K562 (cell line): ENCODE measurements around the gene DHX38. TPM values are rescaled to one million over a fixed set of nuclear protein-coding genes. Genes with fewer than 3 reads are reported as not detected.

Experiments used
- CHD1 ChIP-seq: fragments of 200-600 bp; sonication (generic); IDR thresholded peaks from one replicate; pipeline ENCODE4 v1.6.1; 2012; ENCODE audit warnings: mild to moderate bottlenecking, moderate library complexity, low read length, inconsistent platforms
- CXXC5 ChIP-seq: fragments of 250-450 bp; sonication (Bioruptor Pico); IDR thresholded peaks from 2 replicates; pipeline ENCODE4 v1.8.0; 2022; ENCODE audit warnings: inconsistent platforms, mild to moderate bottlenecking, moderate library complexity
- KHSRP ChIP-seq: fragments of 450-650 bp; IDR thresholded peaks from 2 replicates; pipeline ENCODE4 v1.6.1; 2017
- NFIX ChIP-seq: fragments of 250-450 bp; sonication (Bioruptor Pico); IDR thresholded peaks from 2 replicates; pipeline ENCODE4 v1.4.0; 2020; ENCODE audit warnings: low read depth, mild to moderate bottlenecking, moderate library complexity
- ZNF431 ChIP-seq: sonication (generic); formaldehyde crosslinking; IDR thresholded peaks from 2 replicates; pipeline ENCODE4 v1.8.0; 2022; ENCODE audit warnings: mild to moderate bottlenecking, missing genetic modification reagents
- ZNF436 ChIP-seq: fragments of 250-450, 450-650 bp; sonication (Bioruptor Pico); formaldehyde crosslinking; IDR thresholded peaks from 2 replicates; pipeline ENCODE4 v1.7.0; 2020; ENCODE audit warnings: mild to moderate bottlenecking
- polyA plus RNA-seq, 8 experiments: library from polyadenylated mRNA; depleted of rRNA in 4 of 8; stranded (reverse) in 5 of 8; unstranded in 3 of 8; fragments of >200 nt; fragmentation: Nextera tagmentation in 2 of 8; fragmentation: Illumina TruSeq in 1 of 8; extraction: Ambion mirVana in 2 of 8; extraction: Trizol in 1 of 8; gene quantifications; 2 replicates each; pipeline versions ENCODE4 v1.2.1 to v1.2.3, GENCODE V29; 2011 to 2014; ENCODE audit warnings: inconsistent platforms in 1 of 8, missing spikeins in 1 of 8
- total RNA-seq, 7 experiments: library from RNA; depleted of rRNA in 6 of 7; stranded (reverse); fragments of >200 nt in 6 of 7; fragmentation: Illumina TruSeq in 2 of 7; extraction: Trizol in 2 of 7; gene quantifications; 2 replicates each; pipeline versions ENCODE4 v1.2.1 to v1.2.3, GENCODE V29; 2011 to 2021; ENCODE audit warnings: low replicate concordance in 1 of 7
- TF ChIP-seq, protein P1 (sequence below): fragments of 200-800 bp; sonication (Bioruptor generic); IDR thresholded peaks from 2 replicates; pipeline ENCODE4 v1.6.1; 2017; ENCODE audit warnings: missing genetic modification characterization, missing compliant biosample characterization
- TF ChIP-seq, protein P2 (sequence below): IDR thresholded peaks from 2 replicates; pipeline ENCODE4 v1.6.1; 2012; ENCODE audit warnings: low read depth, low read length, improper control_type of control experiment, borderline replicate concordance
- TF ChIP-seq, protein P3 (sequence below), 2 experiments: fragments of 450-650 bp in 1 of 2; sonication (generic) in 1 of 2; formaldehyde crosslinking in 1 of 2; IDR thresholded peaks in 1 of 2; conservative IDR thresholded peaks in 1 of 2; 2 replicates each; pipeline versions ENCODE4 v1.6.1 to v1.8.1; 2016 to 2023; ENCODE audit warnings: mild to moderate bottlenecking in 2 of 2, moderate library complexity in 2 of 2, inconsistent platforms in 1 of 2, missing genetic modification reagents in 1 of 2
- TF ChIP-seq, protein P4 (sequence below): fragments of 200-600 bp; sonication (generic); IDR thresholded peaks from one replicate; pipeline ENCODE4 v1.6.1; 2012; ENCODE audit warnings: mild to moderate bottlenecking, low read depth, low read length, inconsistent platforms

DHX38 gene
- total and polyA plus RNA-seq, 9 of the 15 experiments (the other 6 are each of a cell fraction or from before 2014, with no cell fraction given) = 2.8 to 76.8 (median 40.8) TPM

DNA sequence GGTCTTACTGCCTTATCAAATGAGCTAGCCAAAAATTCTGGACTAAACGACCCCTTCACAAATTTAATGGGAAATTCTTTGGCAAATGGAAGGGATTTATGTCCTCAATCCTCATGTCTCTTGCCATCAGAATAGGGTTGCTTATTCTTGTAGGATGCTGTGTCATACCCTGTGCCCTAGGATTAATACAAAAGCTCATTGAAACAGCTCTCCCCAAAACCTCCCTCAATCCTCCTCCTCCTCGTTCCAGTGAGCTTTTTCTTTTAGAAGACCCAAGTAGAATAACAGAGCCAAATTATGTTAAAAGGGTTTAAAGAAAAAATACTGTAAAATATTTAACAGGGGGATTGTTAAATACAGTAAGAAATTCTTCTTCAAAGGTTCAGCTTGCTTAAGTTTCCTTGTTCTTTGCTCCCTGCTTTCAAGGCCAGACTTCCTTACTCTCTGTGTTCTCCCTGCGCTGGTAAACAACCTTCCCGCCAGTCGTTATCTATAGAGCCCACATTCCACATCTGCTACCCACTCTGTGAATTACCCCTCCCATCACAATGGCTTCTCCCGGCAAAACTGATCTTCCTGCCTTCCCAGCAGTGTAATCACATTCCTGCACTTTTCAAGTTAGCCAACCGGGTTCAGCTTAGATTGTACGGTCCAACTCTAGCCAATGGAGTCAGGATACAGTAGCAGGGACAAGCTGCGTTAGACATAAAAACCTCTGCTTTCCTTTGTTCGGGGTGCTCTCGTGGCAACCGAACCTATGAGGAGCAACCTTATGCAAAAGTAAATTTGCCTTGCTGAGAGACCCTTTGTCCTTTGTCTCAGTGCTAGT is 20.9 kb upstream of the DHX38 start (continued):
- TF ChIP-seq, protein P1, sequence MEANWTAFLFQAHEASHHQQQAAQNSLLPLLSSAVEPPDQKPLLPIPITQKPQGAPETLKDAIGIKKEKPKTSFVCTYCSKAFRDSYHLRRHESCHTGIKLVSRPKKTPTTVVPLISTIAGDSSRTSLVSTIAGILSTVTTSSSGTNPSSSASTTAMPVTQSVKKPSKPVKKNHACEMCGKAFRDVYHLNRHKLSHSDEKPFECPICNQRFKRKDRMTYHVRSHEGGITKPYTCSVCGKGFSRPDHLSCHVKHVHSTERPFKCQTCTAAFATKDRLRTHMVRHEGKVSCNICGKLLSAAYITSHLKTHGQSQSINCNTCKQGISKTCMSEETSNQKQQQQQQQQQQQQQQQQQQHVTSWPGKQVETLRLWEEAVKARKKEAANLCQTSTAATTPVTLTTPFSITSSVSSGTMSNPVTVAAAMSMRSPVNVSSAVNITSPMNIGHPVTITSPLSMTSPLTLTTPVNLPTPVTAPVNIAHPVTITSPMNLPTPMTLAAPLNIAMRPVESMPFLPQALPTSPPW (CRISPR knock-in tag) = peak; percentile 75
- TF ChIP-seq, protein P2, sequence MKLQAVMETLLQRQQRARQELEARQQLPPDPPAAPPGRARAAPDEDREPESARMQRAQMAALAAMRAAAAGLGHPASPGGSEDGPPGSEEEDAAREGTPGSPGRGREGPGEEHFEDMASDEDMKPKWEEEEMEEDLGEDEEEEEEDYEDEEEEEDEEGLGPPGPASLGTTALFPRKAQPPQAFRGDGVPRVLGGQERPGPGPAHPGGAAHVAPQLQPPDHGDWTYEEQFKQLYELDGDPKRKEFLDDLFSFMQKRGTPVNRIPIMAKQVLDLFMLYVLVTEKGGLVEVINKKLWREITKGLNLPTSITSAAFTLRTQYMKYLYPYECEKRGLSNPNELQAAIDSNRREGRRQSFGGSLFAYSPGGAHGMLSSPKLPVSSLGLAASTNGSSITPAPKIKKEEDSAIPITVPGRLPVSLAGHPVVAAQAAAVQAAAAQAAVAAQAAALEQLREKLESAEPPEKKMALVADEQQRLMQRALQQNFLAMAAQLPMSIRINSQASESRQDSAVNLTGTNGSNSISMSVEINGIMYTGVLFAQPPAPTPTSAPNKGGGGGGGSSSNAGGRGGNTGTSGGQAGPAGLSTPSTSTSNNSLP = 0 out of 2 replicates have a peak, but pooled peaks have one; percentile 17
- TF ChIP-seq KHSRP (no peak), ZNF436 (no peak), NFIX (CRISPR knock-in tag) (no peak), CXXC5 (CRISPR knock-in tag) (peak; percentile 46; the same call in 1 of the 2 replicates), CHD1 (no peak), ZNF431 (CRISPR knock-in tag) (no peak)
- TF ChIP-seq, protein P3, sequence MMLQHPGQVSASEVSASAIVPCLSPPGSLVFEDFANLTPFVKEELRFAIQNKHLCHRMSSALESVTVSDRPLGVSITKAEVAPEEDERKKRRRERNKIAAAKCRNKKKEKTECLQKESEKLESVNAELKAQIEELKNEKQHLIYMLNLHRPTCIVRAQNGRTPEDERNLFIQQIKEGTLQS (IDR thresholded peaks at IDR 0.05) = no peak
- TF ChIP-seq, protein P3 (CRISPR knock-in tag; conservative IDR thresholded peaks at IDR 0.05) = no peak
- TF ChIP-seq, protein P4, sequence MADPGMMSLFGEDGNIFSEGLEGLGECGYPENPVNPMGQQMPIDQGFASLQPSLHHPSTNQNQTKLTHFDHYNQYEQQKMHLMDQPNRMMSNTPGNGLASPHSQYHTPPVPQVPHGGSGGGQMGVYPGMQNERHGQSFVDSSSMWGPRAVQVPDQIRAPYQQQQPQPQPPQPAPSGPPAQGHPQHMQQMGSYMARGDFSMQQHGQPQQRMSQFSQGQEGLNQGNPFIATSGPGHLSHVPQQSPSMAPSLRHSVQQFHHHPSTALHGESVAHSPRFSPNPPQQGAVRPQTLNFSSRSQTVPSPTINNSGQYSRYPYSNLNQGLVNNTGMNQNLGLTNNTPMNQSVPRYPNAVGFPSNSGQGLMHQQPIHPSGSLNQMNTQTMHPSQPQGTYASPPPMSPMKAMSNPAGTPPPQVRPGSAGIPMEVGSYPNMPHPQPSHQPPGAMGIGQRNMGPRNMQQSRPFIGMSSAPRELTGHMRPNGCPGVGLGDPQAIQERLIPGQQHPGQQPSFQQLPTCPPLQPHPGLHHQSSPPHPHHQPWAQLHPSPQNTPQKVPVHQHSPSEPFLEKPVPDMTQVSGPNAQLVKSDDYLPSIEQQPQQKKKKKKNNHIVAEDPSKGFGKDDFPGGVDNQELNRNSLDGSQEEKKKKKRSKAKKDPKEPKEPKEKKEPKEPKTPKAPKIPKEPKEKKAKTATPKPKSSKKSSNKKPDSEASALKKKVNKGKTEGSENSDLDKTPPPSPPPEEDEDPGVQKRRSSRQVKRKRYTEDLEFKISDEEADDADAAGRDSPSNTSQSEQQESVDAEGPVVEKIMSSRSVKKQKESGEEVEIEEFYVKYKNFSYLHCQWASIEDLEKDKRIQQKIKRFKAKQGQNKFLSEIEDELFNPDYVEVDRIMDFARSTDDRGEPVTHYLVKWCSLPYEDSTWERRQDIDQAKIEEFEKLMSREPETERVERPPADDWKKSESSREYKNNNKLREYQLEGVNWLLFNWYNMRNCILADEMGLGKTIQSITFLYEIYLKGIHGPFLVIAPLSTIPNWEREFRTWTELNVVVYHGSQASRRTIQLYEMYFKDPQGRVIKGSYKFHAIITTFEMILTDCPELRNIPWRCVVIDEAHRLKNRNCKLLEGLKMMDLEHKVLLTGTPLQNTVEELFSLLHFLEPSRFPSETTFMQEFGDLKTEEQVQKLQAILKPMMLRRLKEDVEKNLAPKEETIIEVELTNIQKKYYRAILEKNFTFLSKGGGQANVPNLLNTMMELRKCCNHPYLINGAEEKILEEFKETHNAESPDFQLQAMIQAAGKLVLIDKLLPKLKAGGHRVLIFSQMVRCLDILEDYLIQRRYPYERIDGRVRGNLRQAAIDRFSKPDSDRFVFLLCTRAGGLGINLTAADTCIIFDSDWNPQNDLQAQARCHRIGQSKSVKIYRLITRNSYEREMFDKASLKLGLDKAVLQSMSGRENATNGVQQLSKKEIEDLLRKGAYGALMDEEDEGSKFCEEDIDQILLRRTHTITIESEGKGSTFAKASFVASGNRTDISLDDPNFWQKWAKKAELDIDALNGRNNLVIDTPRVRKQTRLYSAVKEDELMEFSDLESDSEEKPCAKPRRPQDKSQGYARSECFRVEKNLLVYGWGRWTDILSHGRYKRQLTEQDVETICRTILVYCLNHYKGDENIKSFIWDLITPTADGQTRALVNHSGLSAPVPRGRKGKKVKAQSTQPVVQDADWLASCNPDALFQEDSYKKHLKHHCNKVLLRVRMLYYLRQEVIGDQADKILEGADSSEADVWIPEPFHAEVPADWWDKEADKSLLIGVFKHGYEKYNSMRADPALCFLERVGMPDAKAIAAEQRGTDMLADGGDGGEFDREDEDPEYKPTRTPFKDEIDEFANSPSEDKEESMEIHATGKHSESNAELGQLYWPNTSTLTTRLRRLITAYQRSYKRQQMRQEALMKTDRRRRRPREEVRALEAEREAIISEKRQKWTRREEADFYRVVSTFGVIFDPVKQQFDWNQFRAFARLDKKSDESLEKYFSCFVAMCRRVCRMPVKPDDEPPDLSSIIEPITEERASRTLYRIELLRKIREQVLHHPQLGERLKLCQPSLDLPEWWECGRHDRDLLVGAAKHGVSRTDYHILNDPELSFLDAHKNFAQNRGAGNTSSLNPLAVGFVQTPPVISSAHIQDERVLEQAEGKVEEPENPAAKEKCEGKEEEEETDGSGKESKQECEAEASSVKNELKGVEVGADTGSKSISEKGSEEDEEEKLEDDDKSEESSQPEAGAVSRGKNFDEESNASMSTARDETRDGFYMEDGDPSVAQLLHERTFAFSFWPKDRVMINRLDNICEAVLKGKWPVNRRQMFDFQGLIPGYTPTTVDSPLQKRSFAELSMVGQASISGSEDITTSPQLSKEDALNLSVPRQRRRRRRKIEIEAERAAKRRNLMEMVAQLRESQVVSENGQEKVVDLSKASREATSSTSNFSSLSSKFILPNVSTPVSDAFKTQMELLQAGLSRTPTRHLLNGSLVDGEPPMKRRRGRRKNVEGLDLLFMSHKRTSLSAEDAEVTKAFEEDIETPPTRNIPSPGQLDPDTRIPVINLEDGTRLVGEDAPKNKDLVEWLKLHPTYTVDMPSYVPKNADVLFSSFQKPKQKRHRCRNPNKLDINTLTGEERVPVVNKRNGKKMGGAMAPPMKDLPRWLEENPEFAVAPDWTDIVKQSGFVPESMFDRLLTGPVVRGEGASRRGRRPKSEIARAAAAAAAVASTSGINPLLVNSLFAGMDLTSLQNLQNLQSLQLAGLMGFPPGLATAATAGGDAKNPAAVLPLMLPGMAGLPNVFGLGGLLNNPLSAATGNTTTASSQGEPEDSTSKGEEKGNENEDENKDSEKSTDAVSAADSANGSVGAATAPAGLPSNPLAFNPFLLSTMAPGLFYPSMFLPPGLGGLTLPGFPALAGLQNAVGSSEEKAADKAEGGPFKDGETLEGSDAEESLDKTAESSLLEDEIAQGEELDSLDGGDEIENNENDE = no peak
